Uterus (tissue), 4 donors: ENCODE results near the gene CELF4. TPM values are rescaled to one million over a fixed set of nuclear protein-coding genes. Genes with fewer than 3 reads are reported as not detected.

Experiments
- DNase-seq, 2 donors: peaks; one replicate each; pipeline ENCODE4 v3.0.0-alpha.2; 2019 to 2020
- H3K27ac ChIP-seq, 2 donors: fragments of 200-600 bp; sonication (generic); 1 replicate in 1 of 2; 2 replicates in 1 of 2; pipeline ENCODE4 v1.5.1; 2016 to 2018
- H3K27me3 ChIP-seq, 2 donors: fragments of 200-600 bp; sonication (generic); one replicate each; pipeline ENCODE4 v1.5.1; 2018 to 2019; ENCODE audit warnings: control low read depth in 1 of 2
- H3K36me3 ChIP-seq, 2 donors: fragments of 200-600 bp; sonication (generic); one replicate each; pipeline ENCODE4 v1.5.1; 2019; ENCODE audit warnings: control low read depth in 1 of 2
- H3K4me1 ChIP-seq, 2 donors: fragments of 200-600 bp; sonication (generic); one replicate each; pipeline ENCODE4 v1.5.1; 2018 to 2019; ENCODE audit warnings: control low read depth in 1 of 2
- H3K4me3 ChIP-seq, 2 donors: fragments of 200-600 bp; sonication (generic); 1 replicate in 1 of 2; 2 replicates in 1 of 2; pipeline ENCODE4 v1.5.1; 2018 to 2019; ENCODE audit warnings: mild to moderate bottlenecking in 1 of 2
- H3K9me3 ChIP-seq, 2 donors: fragments of 200-600 bp; sonication (generic); one replicate each; pipeline ENCODE4 v1.5.1; 2019; ENCODE audit warnings: control low read depth in 1 of 2
- POLR2A ChIP-seq, 2 donors: fragments of 450-650 bp; IDR thresholded peaks; one replicate each; pipeline ENCODE4 v1.6.1; 2016; ENCODE audit warnings: antibody characterized with exemption in 2 of 2, mild to moderate bottlenecking in 1 of 2, moderate library complexity in 1 of 2
- intact Hi-C: fragments of 100-400 bp; cut with DNase I; formaldehyde crosslinking; loops from one replicate; pipeline ENCODE4 v1.15.1; 2023; ENCODE audit warnings: low total_unique reads
- total RNA-seq, 4 donors: library from RNA; depleted of rRNA in 3 of 4; stranded (reverse); fragments of >200 nt in 3 of 4; gene quantifications; one replicate each; pipeline versions ENCODE4 v1.1.0 to v1.2.4, GENCODE V29; 2014 to 2023
- TF ChIP-seq, protein P1 (sequence below), 4 experiments: fragments of 200-600 bp in 2 of 4; fragments of 450-650 bp in 2 of 4; sonication (generic) in 2 of 4; IDR thresholded peaks; one replicate each; pipeline ENCODE4 v1.5.1; 2016 to 2019; ENCODE audit warnings: antibody characterized with exemption in 4 of 4, mild to moderate bottlenecking in 2 of 4, moderate library complexity in 1 of 4
- donor health status: DM: yes; HTN: yes; CAD: no.

The CELF4 gene
- total RNA-seq, 4 donors from 2014 or later = 0.18 to 1.7 TPM; not detected in 2

GRCh38 chr18:37509600-37509999 lies 56.0 kb downstream of the CELF4 start:
- no peaks in the 10 kb centered on the region for H3K36me3 ChIP-seq
- no peak overlapping the region for H3K27ac ChIP-seq
- no peak overlapping the region for H3K4me3 ChIP-seq
- intact Hi-C loops = no loop called here
- no peaks in the 10 kb centered on the region for H3K9me3 ChIP-seq
- no peak for TF ChIP-seq POLR2A (IDR thresholded peaks at IDR 0.05)
- TF ChIP-seq, protein P1, sequence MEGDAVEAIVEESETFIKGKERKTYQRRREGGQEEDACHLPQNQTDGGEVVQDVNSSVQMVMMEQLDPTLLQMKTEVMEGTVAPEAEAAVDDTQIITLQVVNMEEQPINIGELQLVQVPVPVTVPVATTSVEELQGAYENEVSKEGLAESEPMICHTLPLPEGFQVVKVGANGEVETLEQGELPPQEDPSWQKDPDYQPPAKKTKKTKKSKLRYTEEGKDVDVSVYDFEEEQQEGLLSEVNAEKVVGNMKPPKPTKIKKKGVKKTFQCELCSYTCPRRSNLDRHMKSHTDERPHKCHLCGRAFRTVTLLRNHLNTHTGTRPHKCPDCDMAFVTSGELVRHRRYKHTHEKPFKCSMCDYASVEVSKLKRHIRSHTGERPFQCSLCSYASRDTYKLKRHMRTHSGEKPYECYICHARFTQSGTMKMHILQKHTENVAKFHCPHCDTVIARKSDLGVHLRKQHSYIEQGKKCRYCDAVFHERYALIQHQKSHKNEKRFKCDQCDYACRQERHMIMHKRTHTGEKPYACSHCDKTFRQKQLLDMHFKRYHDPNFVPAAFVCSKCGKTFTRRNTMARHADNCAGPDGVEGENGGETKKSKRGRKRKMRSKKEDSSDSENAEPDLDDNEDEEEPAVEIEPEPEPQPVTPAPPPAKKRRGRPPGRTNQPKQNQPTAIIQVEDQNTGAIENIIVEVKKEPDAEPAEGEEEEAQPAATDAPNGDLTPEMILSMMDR (IDR thresholded peaks at IDR 0.05) = no peak
- no peaks in the 10 kb centered on the region for H3K4me1 ChIP-seq
- DNase-seq = no peak
- no peaks in the 10 kb centered on the region for H3K27me3 ChIP-seq

- intact Hi-C loops = no loop called here
- no peak overlapping the region for H3K27ac ChIP-seq
Measured at GRCh38 chr18:37508207-37508606, 57.4 kb downstream of the CELF4 start.

DNA sequence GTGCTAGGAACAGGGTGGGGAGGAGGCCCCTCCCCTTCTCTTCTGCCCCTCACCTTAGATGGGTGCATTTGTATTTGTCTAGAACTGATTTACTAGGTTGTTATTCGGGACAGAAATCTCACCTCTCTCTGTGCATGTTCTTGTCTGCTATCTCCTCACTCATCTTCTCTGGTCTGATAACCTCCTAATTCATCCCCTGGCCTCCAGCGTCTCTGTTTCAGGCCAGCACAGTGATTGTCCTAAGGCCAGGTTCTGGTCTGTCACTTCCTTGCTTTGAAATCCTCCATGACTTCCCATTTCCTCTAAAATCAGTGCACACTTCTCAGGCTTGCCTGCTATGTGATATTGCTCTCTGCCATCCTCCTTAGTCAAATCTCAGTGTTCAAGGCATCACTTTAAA lies 58.4 kb downstream of the CELF4 start:
- H3K4me3 ChIP-seq = no peak overlapping the region
- intact Hi-C loops = no loop called here
- peaks cover 0 to 5% of the 10 kb centered on the region in 2 donors for H3K4me1 ChIP-seq
- no peak for DNase-seq
- TF ChIP-seq, protein P1 (IDR thresholded peaks at IDR 0.05) = no peak
- no peaks in the 10 kb centered on the region for H3K27me3 ChIP-seq
- no peaks in the 10 kb centered on the region for H3K9me3 ChIP-seq
- H3K36me3 ChIP-seq = no peaks in the 10 kb centered on the region
- no peak overlapping the region for H3K27ac ChIP-seq

More at GRCh38 chr18:37508207-37508606, 57.4 kb downstream of the CELF4 start:
- Histone ChIP-seq H3K4me3 (no peak overlapping the region), H3K9me3 (no peaks in the 10 kb centered on the region), H3K36me3 (no peaks in the 10 kb centered on the region), H3K27me3 (no peaks in the 10 kb centered on the region), H3K4me1 (no peaks in the 10 kb centered on the region)
- DNase-seq = no peak
- TF ChIP-seq POLR2A (IDR thresholded peaks at IDR 0.05) = no peak
- TF ChIP-seq, protein P1 (IDR thresholded peaks at IDR 0.05) = no peak

GRCh38 chr18:37506001-37506400 lies 59.6 kb downstream of the CELF4 start:
- Histone ChIP-seq H3K4me3 (no peak overlapping the region), H3K9me3 (no peaks in the 10 kb centered on the region), H3K27me3 (no peaks in the 10 kb centered on the region), H3K27ac (no peak overlapping the region), H3K36me3 (no peaks in the 10 kb centered on the region), H3K4me1 (peaks cover 0 to 5% of the 10 kb centered on the region in 2 donors)
- no peak for DNase-seq
- no peak for TF ChIP-seq POLR2A (IDR thresholded peaks at IDR 0.05)
- TF ChIP-seq, protein P1 (IDR thresholded peaks at IDR 0.05) = no peak
- intact Hi-C loops = no loop called here

DNA sequence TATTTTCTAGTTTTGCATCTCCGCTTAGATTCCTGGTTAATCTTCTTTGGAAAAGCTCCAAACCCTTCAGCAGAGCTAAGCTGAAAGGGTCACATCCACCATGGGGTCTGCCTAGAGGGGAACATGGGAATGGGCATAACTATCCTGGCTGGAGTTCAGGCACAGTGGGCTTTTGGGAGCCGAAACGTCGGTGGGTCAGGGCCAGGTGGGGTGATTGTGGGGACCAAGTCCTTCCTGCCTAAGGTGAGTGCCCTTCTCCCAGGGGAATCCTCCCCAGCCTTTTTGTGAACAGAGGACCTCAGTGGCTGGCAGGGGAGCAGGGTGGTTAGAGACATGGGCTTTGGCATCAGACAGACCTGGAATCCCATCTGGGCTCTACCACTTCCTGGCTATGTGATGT lies 60.3 kb downstream of the CELF4 start:
- no peak for DNase-seq
- H3K4me1 ChIP-seq = peaks cover 0 to 5% of the 10 kb centered on the region in 2 donors
- no peak overlapping the region for H3K27ac ChIP-seq
- H3K9me3 ChIP-seq = no peaks in the 10 kb centered on the region
- H3K36me3 ChIP-seq = no peaks in the 10 kb centered on the region
- no peaks in the 10 kb centered on the region for H3K27me3 ChIP-seq
- H3K4me3 ChIP-seq = no peak overlapping the region
- TF ChIP-seq POLR2A (IDR thresholded peaks at IDR 0.05) = no peak
- TF ChIP-seq, protein P1 (IDR thresholded peaks at IDR 0.05) = no peak
- intact Hi-C loops = no loop called here
